Fibroblast of skin of right quadriceps (primary cell): ENCODE measurements around the gene EHBP1.
A peak's percentile ranks its signal among the peaks of the same experiment; 100 is the strongest.

Source experiments
- DNase-seq: peaks from one replicate; pipeline ENCODE4 v3.0.0-alpha.2; 2013

Gene EHBP1

GRCh38 chr2:62824388-62824787 is 118.9 kb downstream of the EHBP1 start:
- DNase-seq = no peak

- DNase-seq = peak; percentile 64
Observed at GRCh38 chr2:62826141-62826540, 120.6 kb downstream of the EHBP1 start.

DNA sequence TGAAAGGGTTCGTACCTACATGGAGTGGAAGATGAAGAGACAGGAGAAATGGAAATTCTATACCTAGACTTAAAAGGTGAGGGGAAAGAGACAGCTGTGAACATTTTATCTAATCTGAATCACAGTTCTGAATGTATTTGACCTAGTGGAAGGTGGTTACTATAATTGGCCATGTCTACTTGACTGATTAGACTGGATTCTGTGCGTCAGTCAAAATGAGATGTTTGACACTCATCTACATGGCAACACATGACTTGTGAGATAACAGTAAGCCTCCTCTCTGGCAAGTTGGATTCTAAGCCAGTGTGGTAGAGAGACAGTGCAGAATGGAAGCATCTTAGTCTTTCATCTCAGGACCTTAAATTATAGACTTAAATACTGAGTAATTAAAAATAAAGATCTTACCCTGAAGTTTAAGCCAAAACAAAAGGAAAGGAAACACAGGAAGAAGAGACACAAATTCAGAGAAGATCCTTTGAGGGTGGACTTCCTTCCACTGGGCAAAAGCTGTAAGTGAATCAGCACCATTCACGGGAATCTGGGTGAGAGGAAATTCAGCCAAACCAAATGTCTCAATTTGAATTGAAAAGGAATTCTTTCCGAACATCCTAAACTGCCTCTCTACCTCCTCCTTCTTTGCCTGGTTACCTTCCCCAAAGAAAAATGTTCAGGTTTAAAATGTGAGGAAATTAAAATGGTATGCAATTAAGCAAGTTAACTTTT is 121.6 kb downstream of the EHBP1 start:
- no peak for DNase-seq

DNA sequence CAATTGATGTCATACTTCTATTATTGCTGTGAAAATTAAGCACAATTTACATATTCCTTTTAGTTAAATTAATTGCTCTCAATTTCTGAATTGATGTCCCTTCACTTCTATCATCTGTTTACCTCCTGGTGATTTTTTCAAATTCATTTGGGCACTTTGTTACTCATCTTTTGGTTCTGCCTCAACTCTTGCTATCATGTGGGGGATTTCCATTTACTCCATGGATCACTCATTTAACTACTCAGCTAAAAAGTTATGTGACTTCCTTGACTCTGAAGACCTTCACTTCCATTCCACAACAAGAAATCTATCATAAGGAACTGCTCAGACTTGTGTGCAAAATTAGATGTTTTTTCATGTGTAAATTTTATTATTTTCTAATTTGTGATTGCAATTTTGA is 126.2 kb downstream of the EHBP1 start:
- no peak for DNase-seq

DNA sequence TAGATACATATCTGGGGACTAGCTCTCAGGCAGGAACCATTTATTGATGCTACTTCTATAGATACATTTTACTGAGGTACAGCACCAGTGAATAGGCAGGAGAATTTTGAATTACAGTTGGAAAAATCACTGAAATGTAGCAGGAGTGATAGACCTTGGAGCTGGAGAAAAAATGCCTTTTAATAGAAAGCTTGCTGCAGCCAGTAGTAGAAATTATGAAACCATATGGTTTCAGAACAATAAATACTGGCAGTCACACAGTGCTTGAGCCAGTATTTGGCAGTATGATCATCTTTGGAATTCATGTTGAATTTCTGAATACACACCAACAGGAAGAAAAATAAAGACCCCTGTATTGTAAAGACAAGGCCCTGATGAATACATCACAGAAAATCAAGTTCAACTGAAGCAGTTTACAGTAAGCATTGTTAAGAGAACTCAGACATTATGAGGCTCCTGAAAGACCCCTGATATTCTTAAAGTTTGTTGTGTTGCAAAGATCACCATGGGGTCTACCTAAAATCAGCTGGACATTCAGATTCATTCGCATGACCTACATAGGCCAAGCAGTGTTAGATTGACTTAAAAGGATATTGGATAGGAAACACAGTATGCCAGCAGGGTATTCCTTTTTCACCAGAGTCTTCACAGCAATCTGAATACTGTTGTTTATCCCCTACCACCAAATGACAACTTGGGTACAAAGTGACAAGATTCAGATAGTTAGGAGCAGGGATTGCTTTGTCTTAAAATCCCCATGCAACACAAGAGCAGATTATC is 139.0 kb downstream of the EHBP1 start:
- no peak for DNase-seq

GRCh38 chr2:62845256-62845655 is 139.7 kb downstream of the EHBP1 start:
- DNase-seq = no peak

DNA sequence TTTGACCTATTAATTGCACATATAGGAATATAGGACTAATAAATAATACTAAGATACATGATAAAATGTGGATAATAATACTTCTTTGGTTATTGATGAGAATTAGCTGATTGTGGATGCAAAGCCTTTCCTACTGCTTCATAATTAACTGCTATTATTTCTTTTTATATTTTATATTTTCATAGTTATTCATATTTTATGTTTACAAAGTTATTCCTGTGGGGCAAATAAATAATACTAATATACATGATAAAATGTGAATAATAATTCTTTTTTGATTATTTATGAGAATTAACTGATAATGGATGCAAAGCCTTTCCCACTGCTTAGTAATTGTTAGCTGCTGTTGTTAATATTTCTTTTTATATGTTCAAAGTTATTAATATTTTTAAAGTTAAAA is 146.7 kb downstream of the EHBP1 start:
- no peak for DNase-seq

GRCh38 chr2:62854600-62855514 is 149.3 kb downstream of the EHBP1 start:
- no peak for DNase-seq

GRCh38 chr2:62856228-62857040 is 150.9 kb downstream of the EHBP1 start:
- DNase-seq = no peak

DNA sequence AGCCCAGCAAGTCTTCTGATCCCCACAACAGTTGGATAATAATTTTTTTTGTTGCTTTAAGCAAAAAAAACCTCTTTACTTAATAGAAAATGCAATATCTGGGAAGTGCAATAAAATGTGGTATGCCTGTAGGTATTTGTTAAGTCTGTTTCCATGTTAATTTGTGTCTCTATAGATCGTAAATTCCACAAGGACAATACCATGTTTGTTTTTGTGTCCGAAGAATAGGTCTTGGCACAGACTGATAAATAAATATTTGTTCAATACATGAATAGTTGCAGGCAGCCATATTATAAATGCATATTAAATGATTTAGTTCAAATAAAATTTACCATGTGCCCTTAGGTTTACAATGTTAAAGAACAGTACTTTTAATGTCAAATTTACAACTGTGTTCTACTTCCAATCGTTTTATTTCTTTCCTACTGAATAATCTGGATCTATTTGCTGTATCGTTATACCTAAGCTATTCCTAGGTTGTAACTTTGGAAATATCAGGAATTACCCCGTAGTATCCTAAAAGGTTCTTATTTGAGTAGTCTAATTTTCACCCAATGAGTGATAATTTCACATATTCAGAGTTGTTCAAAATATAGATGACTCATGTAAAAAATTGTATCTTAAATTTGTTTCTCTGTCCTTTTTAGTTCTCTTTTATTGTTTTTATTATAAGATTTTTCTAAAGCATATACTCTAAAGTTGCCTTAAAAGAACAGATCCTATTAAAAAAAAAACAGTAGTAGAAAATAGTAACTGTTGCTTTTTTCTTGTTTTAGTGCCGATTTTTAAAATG is 151.8 kb downstream of the EHBP1 start:
- DNase-seq = no peak

DNA sequence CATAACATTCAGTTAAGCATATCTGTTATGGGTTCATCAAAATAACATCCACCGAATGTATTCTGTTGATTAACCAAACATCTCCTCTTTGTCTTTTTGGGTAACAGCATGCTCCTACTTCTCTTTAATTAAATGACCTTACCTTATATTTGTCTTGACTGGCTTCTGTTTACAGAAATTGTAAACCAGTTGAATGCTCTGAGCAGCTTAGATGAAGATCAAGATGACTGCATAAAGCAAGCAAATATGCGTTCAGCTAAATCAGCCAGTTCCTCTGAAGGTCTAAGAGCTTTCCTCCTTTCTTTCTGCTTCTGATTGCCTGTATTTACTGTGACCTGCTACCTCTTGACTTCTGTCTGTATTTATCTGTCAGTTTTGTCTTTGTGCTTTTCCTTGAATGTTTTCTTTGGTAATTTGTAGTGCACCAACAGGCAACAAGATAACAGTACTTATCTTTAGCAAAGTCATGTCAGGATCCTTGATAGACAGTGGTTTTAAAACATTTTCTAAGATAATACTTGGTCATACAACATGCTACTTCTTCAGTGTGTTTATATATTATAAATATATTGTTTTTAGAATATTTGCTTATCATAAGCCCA is 152.8 kb downstream of the EHBP1 start:
- DNase-seq = no peak

DNA sequence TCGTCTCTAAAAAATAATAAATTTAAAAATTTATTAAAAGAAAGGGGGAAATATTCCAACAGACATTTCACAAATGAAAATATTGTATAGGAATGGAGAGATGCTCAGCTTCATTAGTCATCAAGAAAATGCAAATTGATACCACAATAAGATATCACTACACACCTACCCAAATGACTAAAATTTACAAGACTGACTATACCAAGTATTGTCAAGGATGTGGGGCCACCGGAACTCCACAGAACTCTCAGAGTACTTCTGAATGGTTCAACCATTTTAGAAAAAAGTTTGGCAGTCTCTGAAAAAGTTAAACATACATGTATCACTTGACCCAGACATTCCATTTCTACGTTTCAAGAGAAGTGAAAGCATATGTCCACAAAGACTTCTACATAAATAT is 163.4 kb downstream of the EHBP1 start:
- no peak for DNase-seq

- no peak for DNase-seq
Observed at GRCh38 chr2:62870966-62871365, 165.5 kb downstream of the EHBP1 start.

GRCh38 chr2:62871506-62871905 is 166.0 kb downstream of the EHBP1 start:
- DNase-seq = no peak

GRCh38 chr2:62873603-62874002 is 168.1 kb downstream of the EHBP1 start:
- no peak for DNase-seq

DNA sequence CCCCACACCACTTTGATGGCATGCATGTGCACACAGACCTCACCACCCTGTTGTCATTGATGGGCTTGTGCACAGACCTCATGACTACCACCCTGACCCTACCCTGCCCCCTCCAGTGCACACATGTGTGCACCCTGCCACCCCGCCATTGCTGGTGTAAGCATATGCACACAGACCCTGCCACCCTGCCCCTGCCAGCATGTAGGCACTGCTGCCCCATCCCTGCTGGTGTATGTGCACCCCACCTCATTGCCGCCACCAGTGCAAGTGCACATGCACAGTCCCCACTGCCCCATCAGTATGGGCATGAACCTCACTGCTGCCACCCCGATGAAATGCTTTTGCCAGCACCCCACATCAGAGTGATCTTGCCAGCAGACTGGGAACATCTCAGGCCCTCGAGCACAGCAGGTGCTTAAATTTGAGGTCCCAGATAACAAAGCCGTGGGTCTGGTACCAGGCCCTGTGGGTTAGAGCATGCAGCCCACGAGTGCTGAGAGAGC is 169.4 kb downstream of the EHBP1 start:
- no peak for DNase-seq

- DNase-seq = no peak
Observed at GRCh38 chr2:62881162-62881795, 175.8 kb downstream of the EHBP1 start.

GRCh38 chr2:62883629-62884028 is 178.1 kb downstream of the EHBP1 start:
- DNase-seq = no peak

DNA sequence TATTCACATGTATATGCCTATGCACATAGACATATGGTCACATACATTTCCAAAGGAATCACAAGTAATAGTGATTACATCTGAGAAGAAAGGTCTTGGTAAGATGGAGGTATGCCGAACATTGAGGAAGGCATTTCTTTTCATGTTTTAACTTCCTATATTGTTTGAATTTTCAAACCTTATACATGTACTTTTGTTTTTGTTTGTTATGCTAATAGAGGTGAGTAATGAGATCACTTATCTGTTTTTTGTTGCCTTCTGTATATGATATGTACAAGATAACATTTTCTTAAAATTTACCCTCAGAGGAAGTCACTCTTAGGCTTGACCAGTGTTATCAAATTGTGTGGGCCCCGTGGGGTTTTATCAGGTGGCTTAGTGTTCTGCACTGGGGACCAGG is 178.6 kb downstream of the EHBP1 start:
- DNase-seq = no peak

GRCh38 chr2:62884514-62884913 is 179.0 kb downstream of the EHBP1 start:
- peak; percentile 30 for DNase-seq
